ENCODE measurements around the gene GGA1. TPM values are rescaled to one million over a fixed set of nuclear protein-coding genes. Genes with fewer than 3 reads are reported as not detected.

The GGA1 gene
- polyA plus RNA-seq, 1 of the 3 experiments (the other 2 are of a cell fraction), result 81.1 TPM

GRCh38 chr22:37571992-37572373 is 36.7 kb upstream of the GGA1 start (continued):
- no peak for TF ChIP-seq USF2 (IDR thresholded peaks at IDR 0.05; ENCODE audit: borderline replicate concordance, low read depth, low read length)
- TF ChIP-seq YY1 (IDR thresholded peaks at IDR 0.05; ENCODE audit: low read depth), result no peak
- no peak for TF ChIP-seq TEAD4 (IDR thresholded peaks at IDR 0.05; ENCODE audit: borderline replicate concordance, insufficient read depth)
- TF ChIP-seq RCOR1 (IDR thresholded peaks at IDR 0.05; ENCODE audit: low read length), result no peak
- TF ChIP-seq GABPA (IDR thresholded peaks at IDR 0.05; ENCODE audit: low read depth), result no peak
- no peak for TF ChIP-seq IRF3 (IDR thresholded peaks at IDR 0.05; ENCODE audit: low read depth, low read length)

GRCh38 chr22:37575490-37576003 is 33.1 kb upstream of the GGA1 start:
- no peak overlapping the region for H3K4me3 ChIP-seq (ENCODE audit: low read depth in 2 of 2, low read length in 1 of 2)
- no peak overlapping the region for H3K4me2 ChIP-seq
- H3K9me3 ChIP-seq, result no peaks in the 10 kb centered on the region
- peaks cover 10% of the 10 kb centered on the region for H4K20me1 ChIP-seq (ENCODE audit: insufficient read depth)
- no peak overlapping the region for H2AFZ ChIP-seq (ENCODE audit: low read depth)
- H3K4me1 ChIP-seq (ENCODE audit: control insufficient read depth in 1 of 2, insufficient read depth in 2 of 2, low read depth in 1 of 2, low read length in 1 of 2), result no peaks in the 10 kb centered on the region
- DNase-seq, result no peak
- peaks cover 7% of the 10 kb centered on the region for H3F3A ChIP-seq (replicated peaks; ENCODE audit: insufficient read depth)
- H3K36me3 ChIP-seq (replicated peaks in 1 of 2; ENCODE audit: control insufficient read depth in 1 of 2, insufficient read depth in 2 of 2, low read length in 1 of 2), result no peaks in the 10 kb centered on the region
- no peak overlapping the region for H3K27ac ChIP-seq (ENCODE audit: low read depth in 2 of 2, low read length in 1 of 2)
- no peak overlapping the region for H3K9ac ChIP-seq
- no peaks in the 10 kb centered on the region for H3K27me3 ChIP-seq (ENCODE audit: insufficient read depth)
- WGBS (ENCODE audit: low lambda C conversion rate), result 81% methylated on average over 3 of the region's 10 CpGs
- H3K9me2 ChIP-seq, result no peaks in the 10 kb centered on the region
- ChIA-PET CTCF (interaction anchor here (1.0 to 20.5 kb wide), 4 partner anchors 9 to 44 kb away, joined by 3 to 647 read pairs (median 4); no protein-coding TSS in a partner anchor), POLR2A (no interaction called here)
- H3K79me2 ChIP-seq (ENCODE audit: insufficient read depth), result peaks cover 5% of the 10 kb centered on the region; the same call in 1 of the 2 replicates
- TF ChIP-seq RFX5 (IDR thresholded peaks at IDR 0.05; ENCODE audit: low read length), result no peak
- TF ChIP-seq CTCF (IDR thresholded peaks at IDR 0.05), result no peak
- TF ChIP-seq REST (IDR thresholded peaks at IDR 0.05; ENCODE audit: low read depth, low read length), result no peak
- no peak for TF ChIP-seq GATA2 (CRISPR knock-in tag; IDR thresholded peaks at IDR 0.05)
- TF ChIP-seq FOXM1 (IDR thresholded peaks at IDR 0.05; ENCODE audit: low read depth), result no peak
- no peak for TF ChIP-seq TAF1 (IDR thresholded peaks at IDR 0.05; ENCODE audit: borderline replicate concordance, low read depth, low read length)
- TF ChIP-seq TEAD4 (IDR thresholded peaks at IDR 0.05; ENCODE audit: borderline replicate concordance, insufficient read depth), result no peak
- no peak for TF ChIP-seq MXI1 (IDR thresholded peaks at IDR 0.05; ENCODE audit: low read depth, low read length)
- no peak for TF ChIP-seq IRF3 (IDR thresholded peaks at IDR 0.05; ENCODE audit: low read depth, low read length)
- TF ChIP-seq EZH2phosphoT487 (IDR thresholded peaks at IDR 0.05; ENCODE audit: borderline replicate concordance, low read depth), result no peak
- no peak for TF ChIP-seq FOXJ3 (CRISPR knock-in tag; IDR thresholded peaks at IDR 0.05)
- TF ChIP-seq ELF1 (IDR thresholded peaks at IDR 0.05), result no peak
- TF ChIP-seq PBX3 (IDR thresholded peaks at IDR 0.05), result no peak
- no peak for TF ChIP-seq SMC3 (IDR thresholded peaks at IDR 0.05; ENCODE audit: low read depth, low read length)
- no peak for TF ChIP-seq NFIC (IDR thresholded peaks at IDR 0.05; ENCODE audit: borderline replicate concordance)
- no peak for TF ChIP-seq RXRA (IDR thresholded peaks at IDR 0.05; ENCODE audit: borderline replicate concordance, low read depth)
- no peak for TF ChIP-seq RAD21 (IDR thresholded peaks at IDR 0.05; ENCODE audit: low read length)
- TF ChIP-seq NRF1 (IDR thresholded peaks at IDR 0.05; ENCODE audit: low read depth, low read length), result no peak
- TF ChIP-seq JUND (IDR thresholded peaks at IDR 0.05), result no peak
